GM18858 (cell line): ENCODE results near the gene ASCC2.
"Not testable (repeated sequence)": the region's sequence is repeated elsewhere in the genome, so short reads cannot be mapped to it uniquely, and the experiment has no call there.

Source experiments
- ATAC-seq: cut with Tn5 transposase; IDR thresholded peaks from one replicate; pipeline ENCODE4 v1.9.1; 2021; ENCODE audit not compliant: unreplicated experiment

ASCC2 gene

GRCh38 chr22:29856496-29856895, 18.4 kb upstream of the ASCC2 start:
- ATAC-seq: no peak

- no peak for ATAC-seq
Observed at GRCh38 chr22:29855611-29856181, 17.6 kb upstream of the ASCC2 start.

DNA sequence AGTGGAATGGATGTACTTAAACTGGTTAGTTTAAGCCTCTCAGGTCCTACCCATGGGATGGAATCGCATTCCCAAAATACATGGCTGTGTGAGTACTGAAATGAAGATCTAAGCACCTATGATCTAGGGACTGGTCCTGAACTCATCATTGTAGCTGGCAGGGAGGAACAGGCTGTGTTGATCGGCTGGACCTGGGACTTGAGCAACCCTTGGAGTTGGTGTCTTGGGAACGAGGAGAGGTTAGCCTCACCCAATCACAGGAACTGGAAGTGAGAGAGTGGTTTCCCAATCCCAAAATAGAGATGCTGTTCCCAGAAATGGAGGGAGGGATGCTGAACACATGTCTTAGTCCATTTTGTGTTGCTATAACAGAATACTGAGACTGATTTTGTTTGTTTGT, 16.4 kb upstream of the ASCC2 start:
- no peak for ATAC-seq

- ATAC-seq: no peak
Observed at GRCh38 chr22:29848111-29848510, 10.0 kb upstream of the ASCC2 start.

DNA sequence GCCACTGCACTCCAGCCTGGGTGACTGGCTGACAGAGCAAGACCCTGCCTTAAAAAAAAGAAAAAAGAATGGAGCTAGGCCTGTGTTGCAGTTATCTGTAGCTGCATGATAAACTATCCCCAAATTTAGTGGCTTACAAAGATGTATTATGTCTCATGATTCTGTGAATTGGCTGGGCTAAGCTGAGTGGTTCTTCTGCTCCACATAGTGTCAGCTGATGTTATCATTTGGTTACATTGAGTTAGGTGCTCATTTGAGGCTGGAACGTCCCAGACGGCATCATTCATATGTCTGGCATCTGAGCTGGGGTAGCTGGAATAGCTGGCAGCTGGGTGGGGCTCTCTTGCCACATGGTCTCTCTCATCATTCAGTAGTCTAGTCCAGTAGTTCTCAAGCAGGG, 8.2 kb upstream of the ASCC2 start:
- no peak for ATAC-seq

- no peak for ATAC-seq
Observed at GRCh38 chr22:29842740-29843139, 4.7 kb upstream of the ASCC2 start.

- no peak for ATAC-seq
Observed at GRCh38 chr22:29842172-29842571, 4.1 kb upstream of the ASCC2 start.

- ATAC-seq: no peak
Observed at GRCh38 chr22:29840498-29840897, 2.4 kb upstream of the ASCC2 start.

DNA sequence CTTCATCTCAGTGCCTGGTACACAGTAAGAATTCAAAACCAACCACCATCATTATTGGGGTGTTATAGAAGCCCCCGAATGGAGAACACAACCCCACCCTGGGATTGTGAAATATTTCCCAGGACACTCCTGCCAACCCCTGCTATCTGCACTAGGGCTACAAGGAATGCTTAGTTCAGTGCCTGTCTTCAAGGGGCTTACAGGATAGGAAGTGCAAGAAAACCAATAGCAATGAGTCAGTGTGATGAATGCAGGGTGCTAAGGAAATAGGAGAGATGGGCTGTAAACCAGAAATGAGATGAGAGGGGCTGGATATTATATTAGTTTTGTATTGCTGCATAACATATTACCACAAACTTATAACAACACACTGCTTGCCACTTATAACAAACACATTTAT, 965 bp upstream of the ASCC2 start:
- ATAC-seq: no peak

DNA sequence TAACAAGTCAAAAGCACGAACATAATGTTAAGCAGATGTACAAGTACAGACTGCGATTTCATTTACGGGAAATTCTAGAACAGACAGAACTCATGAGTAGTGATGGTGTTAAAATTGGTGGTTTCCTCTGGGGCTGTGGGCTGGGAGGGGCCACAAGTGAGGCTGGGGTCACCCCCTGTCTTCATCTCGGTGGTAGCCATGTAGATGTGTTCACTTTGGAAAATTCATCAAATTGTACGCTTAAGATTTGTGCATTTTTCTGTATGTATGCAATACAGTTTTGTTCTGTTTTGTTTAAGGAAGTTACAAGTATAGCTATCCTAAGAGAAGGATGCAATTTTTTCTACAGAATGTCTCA, 504 bp upstream of the ASCC2 start:
- no peak for ATAC-seq

GRCh38 chr22:29836791-29837370, 1.2 kb downstream of the ASCC2 start:
- not testable (repeated sequence) for ATAC-seq

- no peak for ATAC-seq
Observed at GRCh38 chr22:29834046-29834445, 4.0 kb downstream of the ASCC2 start.

DNA sequence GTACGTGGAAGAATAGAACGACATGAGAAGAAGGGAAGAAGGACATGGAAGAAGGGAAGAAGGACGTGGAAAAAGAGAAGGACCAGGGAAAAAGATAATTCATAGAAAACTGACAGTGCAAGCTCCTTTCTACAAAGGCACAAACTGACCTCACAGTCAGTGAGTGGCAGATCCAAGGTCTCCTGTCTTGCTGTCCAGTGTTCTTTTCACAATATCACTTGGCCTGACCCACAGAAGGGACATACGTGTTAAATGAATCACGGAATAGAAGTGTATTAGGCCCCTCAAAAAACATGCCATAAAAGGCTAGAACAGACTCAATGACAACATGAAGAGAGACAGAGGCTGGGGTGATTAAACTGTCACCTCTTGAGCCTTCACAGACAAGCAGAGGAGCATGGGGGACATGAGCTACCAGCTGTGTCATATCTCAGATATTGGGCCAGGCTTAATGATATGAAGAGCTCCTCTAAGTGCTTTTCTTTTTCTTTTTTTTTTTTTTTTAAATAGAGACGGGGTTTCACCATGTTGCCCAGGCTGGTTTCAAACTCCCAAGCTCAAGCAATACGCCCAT, 4.6 kb downstream of the ASCC2 start:
- ATAC-seq: no peak

GRCh38 chr22:29831958-29832357, 6.1 kb downstream of the ASCC2 start:
- ATAC-seq: no peak

GRCh38 chr22:29831186-29831921, 6.7 kb downstream of the ASCC2 start:
- no peak for ATAC-seq

DNA sequence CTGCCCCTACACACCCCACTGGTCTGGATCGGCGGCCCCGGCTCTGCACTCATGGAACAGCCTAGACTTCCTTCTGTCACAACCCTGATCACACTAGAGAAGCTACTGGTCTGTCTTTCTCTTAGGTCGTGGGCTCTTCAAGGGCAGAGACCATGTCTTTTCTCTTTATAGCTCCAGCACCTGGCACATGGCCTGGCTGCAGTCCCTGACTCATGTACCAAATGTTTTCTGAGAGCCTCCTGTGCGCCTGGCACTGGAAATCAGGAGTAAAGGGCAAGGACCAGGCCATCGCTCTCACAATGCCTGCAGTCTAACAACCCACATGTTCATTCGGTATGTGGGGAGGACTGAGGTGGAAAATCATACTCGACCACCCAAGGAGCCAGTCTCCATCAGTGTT, 7.5 kb downstream of the ASCC2 start:
- no peak for ATAC-seq

DNA sequence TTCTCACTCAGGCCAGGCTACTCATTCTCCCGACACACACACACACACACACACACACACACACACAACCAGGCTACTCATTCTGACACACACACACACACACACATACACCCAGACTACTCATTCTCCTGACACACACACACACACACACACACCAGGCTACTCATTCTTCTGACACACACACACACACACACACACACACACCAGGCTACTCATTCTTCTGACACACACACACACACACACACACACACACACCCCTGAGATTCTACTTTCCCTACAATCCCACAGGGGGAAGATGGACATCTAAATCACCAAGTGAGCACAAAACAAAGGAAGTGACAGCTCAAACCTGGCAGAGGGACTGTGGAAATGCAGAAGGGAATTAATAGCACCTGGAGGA, 10.3 kb downstream of the ASCC2 start:
- not testable (repeated sequence) for ATAC-seq

DNA sequence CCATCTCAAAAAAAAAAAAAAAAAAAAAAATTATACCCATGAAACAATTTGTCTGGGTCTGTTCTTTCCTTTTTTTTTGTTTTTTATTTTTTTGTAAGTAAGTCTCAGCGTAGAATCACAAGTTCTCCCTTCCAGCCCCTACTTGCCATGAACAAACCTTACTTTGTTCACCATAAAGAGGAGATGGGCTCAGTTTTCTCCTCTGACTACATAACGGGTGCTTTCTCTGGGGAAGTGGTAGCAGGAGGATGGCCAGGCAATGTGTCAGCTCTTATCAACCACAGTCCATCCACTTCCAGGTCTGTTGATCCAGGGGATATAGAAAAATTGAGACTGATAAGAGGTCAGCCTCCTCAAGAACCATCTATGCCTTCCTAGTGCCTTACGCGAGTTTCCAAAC, 11.0 kb downstream of the ASCC2 start:
- no peak for ATAC-seq

DNA sequence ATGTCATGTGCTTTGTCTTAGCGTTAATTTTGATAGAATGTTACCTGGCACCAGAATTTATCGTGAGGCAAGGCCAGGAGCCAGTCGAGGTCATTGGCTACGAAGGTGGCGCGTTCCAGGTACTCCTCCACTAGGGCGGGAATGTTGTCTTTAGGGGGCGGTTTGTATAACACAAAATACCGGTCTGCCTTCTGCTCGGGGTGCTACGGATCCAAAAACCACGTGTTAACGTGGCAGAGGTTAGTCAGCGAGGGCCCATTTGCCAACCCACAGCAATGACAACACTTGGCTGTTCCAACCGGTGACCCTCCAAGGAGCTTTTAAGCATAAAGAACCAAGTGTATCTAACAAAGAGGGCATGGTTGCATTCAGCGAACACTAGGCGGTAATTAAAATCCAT, 12.5 kb downstream of the ASCC2 start:
- no peak for ATAC-seq

GRCh38 chr22:29824677-29825076, 13.4 kb downstream of the ASCC2 start:
- ATAC-seq: no peak

GRCh38 chr22:29821291-29822016, 16.6 kb downstream of the ASCC2 start:
- peak; percentile 46 for ATAC-seq

- no peak for ATAC-seq
Observed at GRCh38 chr22:29820961-29821290, 17.1 kb downstream of the ASCC2 start.
